Measurements from ENCODE around the gene ALOXE3.

ALOXE3 gene

GRCh38 chr17:8162233-8162996, 44.1 kb upstream of the ALOXE3 start, which contains the start of gene VAMP2:
Gene VAMP2 (minus strand): TSS chr17:8162948. CDS start chr17:8162879, 69 bp downstream.
- TF ChIP-seq, protein P1, sequence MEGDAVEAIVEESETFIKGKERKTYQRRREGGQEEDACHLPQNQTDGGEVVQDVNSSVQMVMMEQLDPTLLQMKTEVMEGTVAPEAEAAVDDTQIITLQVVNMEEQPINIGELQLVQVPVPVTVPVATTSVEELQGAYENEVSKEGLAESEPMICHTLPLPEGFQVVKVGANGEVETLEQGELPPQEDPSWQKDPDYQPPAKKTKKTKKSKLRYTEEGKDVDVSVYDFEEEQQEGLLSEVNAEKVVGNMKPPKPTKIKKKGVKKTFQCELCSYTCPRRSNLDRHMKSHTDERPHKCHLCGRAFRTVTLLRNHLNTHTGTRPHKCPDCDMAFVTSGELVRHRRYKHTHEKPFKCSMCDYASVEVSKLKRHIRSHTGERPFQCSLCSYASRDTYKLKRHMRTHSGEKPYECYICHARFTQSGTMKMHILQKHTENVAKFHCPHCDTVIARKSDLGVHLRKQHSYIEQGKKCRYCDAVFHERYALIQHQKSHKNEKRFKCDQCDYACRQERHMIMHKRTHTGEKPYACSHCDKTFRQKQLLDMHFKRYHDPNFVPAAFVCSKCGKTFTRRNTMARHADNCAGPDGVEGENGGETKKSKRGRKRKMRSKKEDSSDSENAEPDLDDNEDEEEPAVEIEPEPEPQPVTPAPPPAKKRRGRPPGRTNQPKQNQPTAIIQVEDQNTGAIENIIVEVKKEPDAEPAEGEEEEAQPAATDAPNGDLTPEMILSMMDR (IDR thresholded peaks at IDR 0.05; ENCODE audit: low read depth, low read length): no peak
- H3K4me3 ChIP-seq (ENCODE audit: low read depth, low read length): peak within 1 kb of the TSS; percentile 75

DNA sequence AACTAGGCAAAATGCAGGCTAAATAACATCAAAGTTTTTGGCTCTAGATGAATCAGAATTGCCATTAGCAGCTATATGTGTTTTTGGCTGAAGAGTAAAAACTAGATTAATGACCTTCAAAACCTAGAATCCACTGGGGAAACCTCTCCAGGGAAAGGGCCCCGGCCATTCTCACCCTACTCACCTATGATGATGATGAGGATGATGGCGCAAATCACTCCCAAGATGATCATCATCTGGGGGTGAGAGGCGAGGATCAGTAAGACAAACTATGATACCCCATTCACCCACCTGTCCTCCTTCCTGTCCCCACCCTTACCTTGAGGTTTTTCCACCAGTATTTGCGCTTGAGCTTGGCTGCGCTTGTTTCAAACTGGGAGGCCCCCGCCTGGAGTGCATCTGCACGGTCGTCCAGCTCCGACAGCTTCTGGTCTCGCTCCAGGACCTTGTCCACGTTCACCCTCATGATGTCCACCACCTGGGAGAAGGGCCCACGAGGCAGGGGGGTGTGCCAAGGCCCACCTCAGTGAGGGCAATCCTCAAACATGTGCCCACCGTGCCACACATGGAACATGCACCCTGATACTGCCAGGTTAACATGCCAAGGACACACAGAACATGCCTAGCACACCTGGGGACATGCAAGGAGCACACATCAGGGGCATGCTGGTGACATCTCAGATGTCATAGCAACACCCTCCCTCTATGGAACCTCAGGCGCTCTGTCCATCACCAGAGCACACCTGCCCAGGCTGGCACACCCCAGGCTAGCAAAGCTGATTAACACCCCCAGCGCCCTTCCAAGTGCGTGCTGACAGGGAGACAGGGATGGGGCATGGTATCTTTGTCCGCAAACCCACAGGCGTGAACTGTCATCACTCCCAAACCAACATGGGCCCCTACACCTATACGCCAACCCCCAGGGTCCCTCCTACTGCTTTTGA, 43.2 kb upstream of the ALOXE3 start:
- TF ChIP-seq, protein P1 (IDR thresholded peaks at IDR 0.05; ENCODE audit: low read depth, low read length): no peak
- peak overlapping the region; percentile 75 for H3K4me3 ChIP-seq (ENCODE audit: low read depth, low read length)

DNA sequence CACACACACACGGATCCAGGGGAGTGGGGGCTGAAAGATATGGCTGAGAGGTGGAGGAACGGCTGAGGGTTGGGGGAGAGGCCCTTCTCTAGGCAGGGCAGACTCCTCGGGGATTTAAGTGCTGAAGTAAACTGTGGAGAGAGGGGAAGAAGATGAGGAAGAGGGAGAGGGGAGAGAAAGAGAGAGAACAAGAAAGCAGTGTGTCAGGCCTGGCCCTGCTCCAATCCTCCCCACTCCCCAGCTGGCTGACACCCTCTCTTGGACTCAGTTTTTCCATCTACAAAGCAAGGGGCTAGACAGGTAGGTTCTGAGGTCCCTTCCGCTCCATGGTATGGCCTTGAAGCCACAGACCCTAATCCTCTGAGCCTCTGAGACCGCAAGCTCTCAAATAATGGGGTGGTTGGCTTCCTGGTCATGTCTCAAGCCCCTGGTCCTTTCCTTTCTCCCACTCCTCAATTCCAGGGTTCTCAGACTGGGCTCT, 42.5 kb upstream of the ALOXE3 start:
- TF ChIP-seq, protein P1 (IDR thresholded peaks at IDR 0.05; ENCODE audit: low read depth, low read length): no peak
- H3K4me3 ChIP-seq (ENCODE audit: low read depth, low read length): no peak overlapping the region

GRCh38 chr17:8160224-8160577, 41.9 kb upstream of the ALOXE3 start:
- TF ChIP-seq, protein P1 (IDR thresholded peaks at IDR 0.05; ENCODE audit: low read depth, low read length): no peak
- no peak overlapping the region for H3K4me3 ChIP-seq (ENCODE audit: low read depth, low read length)

- TF ChIP-seq, protein P1 (IDR thresholded peaks at IDR 0.05; ENCODE audit: low read depth, low read length): 0 out of 2 replicates have a peak, but pooled peaks have one; percentile 4
These were observed 41.3 kb upstream of the ALOXE3 start for GRCh38 chr17:8159459-8160223.

GRCh38 chr17:8159032-8159400, 40.7 kb upstream of the ALOXE3 start:
- TF ChIP-seq, protein P1 (IDR thresholded peaks at IDR 0.05; ENCODE audit: low read depth, low read length): no peak
- H3K4me3 ChIP-seq (ENCODE audit: low read depth, low read length): no peak overlapping the region

More at GRCh38 chr17:8159459-8160223, 41.3 kb upstream of the ALOXE3 start:
- no peak overlapping the region for H3K4me3 ChIP-seq (ENCODE audit: low read depth, low read length)
